NB4 (cell line): ENCODE results near the gene BICDL2.

Source experiments
- DNase-seq: peaks from one replicate; pipeline ENCODE4 v3.0.0; 2010; ENCODE audit warnings: low read depth
- H3K4me3 ChIP-seq: one replicate; pipeline ENCODE4 v1.5.1; 2011; ENCODE audit warnings: mild to moderate bottlenecking, low read depth, low read length, moderate library complexity
- MYC ChIP-seq: IDR thresholded peaks from 2 replicates; pipeline ENCODE4 v1.6.1; 2011; ENCODE audit warnings: low read depth, low read length
- POLR2A ChIP-seq: IDR thresholded peaks from 2 replicates; pipeline ENCODE4 v1.6.1; 2011; ENCODE audit warnings: mild to moderate bottlenecking; ENCODE audit not compliant: insufficient read length; ENCODE audit errors: extremely low read depth
- TF ChIP-seq, protein P1 (sequence below): IDR thresholded peaks from 2 replicates; pipeline ENCODE4 v1.6.1; 2011; ENCODE audit warnings: low read depth, low read length
- TF ChIP-seq, protein P2 (sequence below): IDR thresholded peaks from one replicate; pipeline ENCODE4 v1.5.1; 2012; ENCODE audit warnings: low read depth, low read length

BICDL2 gene

DNA sequence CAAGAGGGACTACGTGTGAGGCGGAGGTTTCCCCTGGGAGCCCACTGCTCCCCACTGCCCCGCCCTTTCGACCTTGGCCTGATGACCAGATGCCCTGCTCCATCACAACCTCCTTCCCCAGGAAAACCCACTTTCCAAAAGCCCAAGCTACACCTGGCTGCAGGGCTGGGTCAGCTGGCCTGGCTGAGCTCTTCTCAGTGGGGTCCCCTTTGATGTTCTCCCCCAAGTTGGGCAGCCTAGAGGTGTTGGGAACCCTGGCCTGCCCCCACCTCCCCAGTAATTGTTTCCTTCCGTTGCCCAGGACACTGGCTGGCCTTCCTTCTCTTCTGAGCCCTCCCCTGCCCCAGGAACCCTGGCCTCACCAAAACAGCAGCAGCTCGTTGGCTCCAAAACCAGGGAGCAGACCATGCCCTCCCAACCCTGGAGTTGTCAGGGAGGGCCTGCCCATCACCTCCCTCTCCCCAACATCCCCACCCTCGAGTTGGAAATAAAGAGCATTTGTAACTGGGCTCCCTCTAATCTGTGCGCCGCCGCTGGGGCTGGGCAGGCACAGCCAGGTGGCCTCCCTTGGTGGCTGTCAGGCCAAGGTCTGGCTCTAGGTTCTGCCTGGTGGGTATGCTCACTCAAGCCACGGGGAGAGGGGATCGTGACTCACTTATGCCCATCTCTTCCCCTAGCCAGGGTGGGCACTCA, 22.6 kb downstream of the BICDL2 start:
- DNase-seq, result no peak
- H3K4me3 ChIP-seq, result no peak overlapping the region
- TF ChIP-seq, protein P1, sequence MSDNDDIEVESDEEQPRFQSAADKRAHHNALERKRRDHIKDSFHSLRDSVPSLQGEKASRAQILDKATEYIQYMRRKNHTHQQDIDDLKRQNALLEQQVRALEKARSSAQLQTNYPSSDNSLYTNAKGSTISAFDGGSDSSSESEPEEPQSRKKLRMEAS, result no peak
- TF ChIP-seq MYC, result no peak
- TF ChIP-seq, protein P2, sequence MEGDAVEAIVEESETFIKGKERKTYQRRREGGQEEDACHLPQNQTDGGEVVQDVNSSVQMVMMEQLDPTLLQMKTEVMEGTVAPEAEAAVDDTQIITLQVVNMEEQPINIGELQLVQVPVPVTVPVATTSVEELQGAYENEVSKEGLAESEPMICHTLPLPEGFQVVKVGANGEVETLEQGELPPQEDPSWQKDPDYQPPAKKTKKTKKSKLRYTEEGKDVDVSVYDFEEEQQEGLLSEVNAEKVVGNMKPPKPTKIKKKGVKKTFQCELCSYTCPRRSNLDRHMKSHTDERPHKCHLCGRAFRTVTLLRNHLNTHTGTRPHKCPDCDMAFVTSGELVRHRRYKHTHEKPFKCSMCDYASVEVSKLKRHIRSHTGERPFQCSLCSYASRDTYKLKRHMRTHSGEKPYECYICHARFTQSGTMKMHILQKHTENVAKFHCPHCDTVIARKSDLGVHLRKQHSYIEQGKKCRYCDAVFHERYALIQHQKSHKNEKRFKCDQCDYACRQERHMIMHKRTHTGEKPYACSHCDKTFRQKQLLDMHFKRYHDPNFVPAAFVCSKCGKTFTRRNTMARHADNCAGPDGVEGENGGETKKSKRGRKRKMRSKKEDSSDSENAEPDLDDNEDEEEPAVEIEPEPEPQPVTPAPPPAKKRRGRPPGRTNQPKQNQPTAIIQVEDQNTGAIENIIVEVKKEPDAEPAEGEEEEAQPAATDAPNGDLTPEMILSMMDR, result no peak
- no peak for TF ChIP-seq POLR2A

DNA sequence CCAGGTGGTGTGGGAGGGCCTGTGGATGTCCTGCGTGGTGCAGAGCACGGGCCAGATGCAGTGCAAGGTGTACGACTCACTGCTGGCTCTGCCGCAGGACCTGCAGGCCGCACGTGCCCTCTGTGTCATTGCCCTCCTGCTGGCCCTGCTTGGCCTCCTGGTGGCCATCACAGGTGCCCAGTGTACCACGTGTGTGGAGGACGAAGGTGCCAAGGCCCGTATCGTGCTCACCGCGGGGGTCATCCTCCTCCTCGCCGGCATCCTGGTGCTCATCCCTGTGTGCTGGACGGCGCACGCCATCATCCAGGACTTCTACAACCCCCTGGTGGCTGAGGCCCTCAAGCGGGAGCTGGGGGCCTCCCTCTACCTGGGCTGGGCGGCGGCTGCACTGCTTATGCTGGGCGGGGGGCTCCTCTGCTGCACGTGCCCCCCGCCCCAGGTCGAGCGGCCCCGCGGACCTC, 23.2 kb downstream of the BICDL2 start:
- H3K4me3 ChIP-seq, result no peak overlapping the region
- no peak for TF ChIP-seq POLR2A
- TF ChIP-seq, protein P2, result no peak
- TF ChIP-seq MYC, result no peak
- TF ChIP-seq, protein P1, result no peak
- DNase-seq, result no peak

DNA sequence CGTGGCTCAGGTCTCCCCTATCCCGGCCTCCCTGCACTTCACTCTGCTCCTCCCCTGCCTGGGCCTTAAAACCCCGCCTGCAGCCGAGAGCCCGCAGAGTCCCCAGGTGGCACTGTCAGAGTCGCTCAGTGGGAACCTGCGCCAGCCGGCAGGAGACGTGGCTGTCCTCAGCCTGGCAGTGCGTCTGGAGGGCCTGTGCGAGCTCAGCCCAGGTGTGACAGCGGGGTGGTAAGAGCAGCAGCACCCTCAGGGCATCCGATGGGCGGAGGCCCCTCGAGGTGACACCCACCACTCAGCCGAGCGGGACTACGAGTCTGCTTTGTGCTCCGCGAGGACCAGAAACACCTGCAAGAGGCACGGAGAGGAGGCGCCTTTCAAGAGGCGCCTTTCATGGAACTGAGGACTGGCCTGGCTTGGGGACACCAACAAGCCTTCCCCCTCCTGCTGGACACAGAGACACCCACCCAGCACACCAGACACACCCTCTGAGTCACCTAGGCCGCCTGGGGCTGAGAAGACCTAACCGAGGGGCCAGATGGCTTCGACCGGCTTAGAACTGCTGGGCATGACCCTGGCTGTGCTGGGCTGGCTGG, 23.8 kb downstream of the BICDL2 start, which contains the start of gene CLDN9:
TSS of gene CLDN9 (plus strand) at position 96 of the 593 bp plus-strand sequence. CDS start at position 536, 440 bp downstream.
- TF ChIP-seq MYC, result no peak
- no peak for TF ChIP-seq POLR2A
- TF ChIP-seq, protein P1, result no peak
- TF ChIP-seq, protein P2, result no peak
- H3K4me3 ChIP-seq, result no peak within 1 kb of the TSS
- DNase-seq, result no peak

DNA sequence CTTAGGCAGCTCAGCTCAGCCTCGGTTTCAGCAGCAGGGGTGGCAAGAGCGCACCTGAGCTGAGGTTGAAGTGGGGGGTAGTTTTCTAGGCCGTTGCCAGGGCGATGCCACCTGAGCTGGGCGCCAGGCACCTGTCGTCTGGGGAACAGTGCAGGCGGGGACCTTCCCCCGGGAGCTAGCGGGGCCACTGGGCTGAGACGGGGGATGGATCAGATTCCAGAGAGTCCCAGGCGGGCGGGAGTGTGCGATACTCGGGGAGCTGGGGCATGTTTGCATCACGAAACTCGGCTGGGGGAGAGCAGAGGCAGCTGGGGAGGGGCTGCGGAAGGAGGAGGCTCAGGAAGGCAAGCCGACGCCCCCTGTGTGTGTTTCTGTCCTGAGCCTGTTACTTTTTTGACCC, 24.5 kb downstream of the BICDL2 start:
- H3K4me3 ChIP-seq, result no peak overlapping the region
- no peak for DNase-seq
- TF ChIP-seq POLR2A, result no peak

DNA sequence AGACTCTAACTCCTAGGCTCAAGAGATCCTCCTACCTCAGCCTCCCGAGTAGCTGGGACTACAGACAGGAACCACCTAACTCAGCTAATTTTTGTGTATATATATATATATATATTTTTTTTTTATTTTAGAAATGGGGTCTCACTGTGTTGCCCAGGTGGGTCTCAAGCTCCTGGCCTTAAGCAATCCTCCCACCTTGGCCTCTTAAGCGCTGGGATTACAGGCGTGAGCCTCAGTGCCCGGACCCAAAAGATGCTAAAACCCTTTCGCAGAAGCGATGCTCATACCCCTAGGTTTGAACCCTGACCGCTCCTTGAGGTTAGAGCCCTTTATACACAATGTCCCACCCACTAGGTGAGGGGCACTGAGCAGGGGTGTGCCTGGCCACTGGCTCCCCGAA, 26.2 kb downstream of the BICDL2 start:
- no peak for DNase-seq
- TF ChIP-seq POLR2A (no peak), MYC (no peak)
- TF ChIP-seq, protein P2, result no peak
- TF ChIP-seq, protein P1, result no peak
- H3K4me3 ChIP-seq, result no peak overlapping the region

DNA sequence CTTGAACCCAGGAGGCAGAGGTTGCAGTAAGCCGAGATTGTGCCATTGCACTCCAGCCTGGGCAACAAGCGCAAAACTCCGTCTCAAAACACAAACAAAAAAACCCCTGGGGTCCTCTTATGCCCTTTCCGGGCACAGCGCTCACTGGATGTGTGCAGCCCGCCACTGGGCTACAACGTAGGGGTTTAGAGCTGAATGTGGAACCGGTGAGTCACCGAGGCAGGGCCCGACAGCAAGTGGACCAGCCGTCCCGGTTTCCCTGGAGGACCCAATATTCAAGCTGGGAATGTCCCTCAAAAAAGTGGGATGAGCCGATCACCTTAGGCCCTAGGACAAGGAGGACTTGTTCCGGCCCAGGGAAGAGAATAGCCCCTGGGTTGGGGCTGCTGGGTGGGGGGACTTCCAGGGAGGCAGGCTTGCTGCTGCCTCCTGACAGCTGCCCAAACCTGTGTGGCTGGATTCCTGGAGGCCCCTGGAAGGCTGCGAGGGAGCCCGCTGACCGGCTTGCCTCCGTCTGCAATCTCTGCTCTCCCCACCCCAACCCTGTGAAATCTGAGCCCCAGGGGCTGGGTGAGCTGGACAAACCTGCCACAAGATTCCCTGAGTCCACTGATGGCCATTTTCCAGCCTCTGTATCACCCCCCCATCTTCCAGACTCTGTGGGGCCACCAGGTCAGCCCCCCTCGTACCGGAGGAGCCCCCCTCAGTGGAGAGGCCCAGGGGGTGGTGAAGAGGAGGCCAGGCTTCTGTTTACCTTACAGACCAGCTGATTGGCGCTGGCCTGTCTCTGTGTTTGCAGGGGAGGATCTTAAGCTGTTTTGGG, 27.0 kb downstream of the BICDL2 start:
- no peak for DNase-seq
- TF ChIP-seq, protein P1, result no peak
- TF ChIP-seq POLR2A (no peak), MYC (no peak)
- TF ChIP-seq, protein P2, result no peak
- H3K4me3 ChIP-seq, result no peak overlapping the region
